ENCODE results near the gene DCST2. TPM values are rescaled to one million over a fixed set of nuclear protein-coding genes. Genes with fewer than 3 reads are reported as not detected.

The DCST2 gene
- total RNA-seq, 1 experiment from 2014 or later, result 0.61 TPM

DNA sequence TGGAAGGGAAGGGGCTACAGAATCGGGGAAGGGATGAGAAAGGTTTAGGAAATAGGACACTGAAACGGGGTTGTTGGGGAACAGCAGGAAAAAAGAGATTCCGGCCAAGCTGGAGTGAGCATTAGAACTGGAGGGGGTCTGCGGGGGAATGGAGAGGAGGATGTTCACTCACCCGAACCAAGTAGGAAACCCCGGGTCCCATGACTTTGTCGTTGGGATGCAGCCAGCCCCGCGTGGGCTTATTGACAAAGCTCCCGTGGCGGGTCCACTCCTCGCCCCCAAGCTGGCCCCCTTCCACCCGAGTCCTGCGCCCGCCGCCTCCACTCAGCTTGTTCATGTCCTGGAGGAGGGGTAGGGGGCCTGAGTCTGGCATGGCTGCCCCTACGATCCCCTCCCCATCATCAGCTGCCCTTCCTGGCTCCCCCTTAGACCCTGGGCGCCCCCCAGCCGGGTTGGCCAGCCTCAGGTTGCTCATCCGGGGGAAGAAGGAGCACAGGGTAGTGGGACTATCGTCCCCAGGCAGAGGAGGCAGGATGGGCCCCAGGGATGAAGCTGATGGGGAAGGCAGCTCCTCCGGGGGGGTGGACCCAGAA lies 63.6 kb downstream of the DCST2 start:
- POLR2A ChIA-PET, result interaction anchor here (1.1 to 1.3 kb wide), 3 partner anchors 9 to 14 kb away, joined by 3 to 11 read pairs (median 6); partner anchors contain the start of genes FLAD1, PBXIP1 and PYGO2
- CTCF ChIA-PET, result interaction anchor here (1.1 to 1.7 kb wide), 5 partner anchors 14 to 81 kb away, joined by 3 to 10 read pairs (median 5); partner anchors contain the start of genes ADAM15, PBXIP1 and PMVK

GRCh38 chr1:154969246-154969645 lies 64.3 kb downstream of the DCST2 start:
- no peak for DNase-seq
- H3K4me3 Mint-ChIP-seq (ENCODE audit: unreplicated experiment), result peak overlapping the region; percentile 38
- BruUV-seq (replicated peaks), result no TSS peak
- no peak for TF ChIP-seq CTCF (IDR thresholded peaks at IDR 0.05; ENCODE audit: insufficient read depth in 1 of 2, low read depth in 1 of 2, low read length in 1 of 2, severe bottlenecking in 1 of 2, unreplicated experiment in 1 of 2)
- H3K27ac Mint-ChIP-seq (ENCODE audit: unreplicated experiment), result peak overlapping the region; percentile 17
- ChIA-PET CTCF (no interaction called here), POLR2A (no interaction called here)
- Histone ChIP-seq H3K27me3 (replicated peaks; ENCODE audit: control insufficient read depth, insufficient read depth, low read length) (no peaks in the 10 kb centered on the region), H3K4me1 (peaks cover 27% of the 10 kb centered on the region), H3K9me3 (no peaks in the 10 kb centered on the region), H3K36me3 (ENCODE audit: control insufficient read depth, insufficient read depth, low read length) (peaks cover 5% of the 10 kb centered on the region), H3K4me3 (ENCODE audit: low read depth, low read length) (no peak overlapping the region)
- intact Hi-C loops (cut with micrococcal nuclease; ENCODE audit: unreplicated experiment), result no loop called here
- peaks cover 34% of the 10 kb centered on the region for H3K4me1 Mint-ChIP-seq (ENCODE audit: low read depth, unreplicated experiment)
- peaks cover 23% of the 10 kb centered on the region for H3K36me3 Mint-ChIP-seq (ENCODE audit: insufficient read depth, unreplicated experiment)
- no peaks in the 10 kb centered on the region for H3K9me3 Mint-ChIP-seq (ENCODE audit: unreplicated experiment)
- no peaks in the 10 kb centered on the region for H3K27me3 Mint-ChIP-seq (ENCODE audit: insufficient read depth, unreplicated experiment)

More for the DNA sequence above, 63.6 kb downstream of the DCST2 start:
- peaks cover 22% of the 10 kb centered on the region for H3K36me3 Mint-ChIP-seq (ENCODE audit: insufficient read depth, unreplicated experiment)
- peak overlapping the region; percentile 59 for H3K4me3 Mint-ChIP-seq (ENCODE audit: unreplicated experiment)
- Histone ChIP-seq H3K36me3 (ENCODE audit: control insufficient read depth, insufficient read depth, low read length) (peaks cover 5% of the 10 kb centered on the region), H3K27me3 (replicated peaks; ENCODE audit: control insufficient read depth, insufficient read depth, low read length) (no peaks in the 10 kb centered on the region), H3K4me3 (ENCODE audit: low read depth, low read length) (no peak overlapping the region), H3K9me3 (no peaks in the 10 kb centered on the region), H3K4me1 (peaks cover 27% of the 10 kb centered on the region)
- intact Hi-C loops (cut with micrococcal nuclease; ENCODE audit: unreplicated experiment), result loop anchor here (5.0 kb wide), 1 partner anchor 92 kb away; the partner anchor contains the start of gene EFNA4
- TF ChIP-seq CTCF (IDR thresholded peaks at IDR 0.05; ENCODE audit: insufficient read depth in 1 of 2, low read depth in 1 of 2, low read length in 1 of 2, severe bottlenecking in 1 of 2, unreplicated experiment in 1 of 2), result no peak
- H3K4me1 Mint-ChIP-seq (ENCODE audit: low read depth, unreplicated experiment), result peaks cover 34% of the 10 kb centered on the region
- BruUV-seq (replicated peaks), result no TSS peak
- H3K27ac Mint-ChIP-seq (ENCODE audit: unreplicated experiment), result peak overlapping the region; percentile 17
- no peaks in the 10 kb centered on the region for H3K27me3 Mint-ChIP-seq (ENCODE audit: insufficient read depth, unreplicated experiment)
- DNase-seq, result no peak
- H3K9me3 Mint-ChIP-seq (ENCODE audit: unreplicated experiment), result no peaks in the 10 kb centered on the region

DNA sequence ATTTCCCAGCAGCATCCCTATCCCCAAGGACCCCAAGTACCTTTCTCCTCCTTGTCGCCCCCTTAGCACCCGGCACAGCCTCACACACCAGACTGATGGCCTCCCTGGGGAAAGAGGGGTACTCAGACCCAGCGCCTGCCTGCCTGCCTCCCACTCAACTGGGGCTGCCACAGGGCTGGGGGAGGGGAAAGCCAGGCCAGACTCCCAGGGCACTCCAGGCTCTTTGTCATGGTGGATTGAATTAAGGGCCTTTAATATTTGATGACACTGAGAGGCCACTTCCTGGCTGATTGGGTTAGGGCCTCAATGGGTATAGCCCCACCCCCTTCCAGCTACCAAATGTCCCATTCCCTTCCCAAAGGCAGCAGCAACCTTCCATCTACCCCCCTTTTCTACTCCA lies 64.8 kb downstream of the DCST2 start:
- H3K4me1 Mint-ChIP-seq (ENCODE audit: low read depth, unreplicated experiment), result peaks cover 37% of the 10 kb centered on the region
- CTCF ChIA-PET, result no interaction called here
- no peak overlapping the region for H3K4me3 Mint-ChIP-seq (ENCODE audit: unreplicated experiment)
- Histone ChIP-seq H3K4me1 (peaks cover 27% of the 10 kb centered on the region), H3K4me3 (ENCODE audit: low read depth, low read length) (no peak overlapping the region), H3K36me3 (ENCODE audit: control insufficient read depth, insufficient read depth, low read length) (peaks cover 5% of the 10 kb centered on the region), H3K9me3 (no peaks in the 10 kb centered on the region), H3K27me3 (replicated peaks; ENCODE audit: control insufficient read depth, insufficient read depth, low read length) (no peaks in the 10 kb centered on the region)
- BruUV-seq (replicated peaks), result no TSS peak
- POLR2A ChIA-PET, result no interaction called here
- H3K27ac Mint-ChIP-seq (ENCODE audit: unreplicated experiment), result peak overlapping the region; percentile 17
- intact Hi-C loops (cut with micrococcal nuclease; ENCODE audit: unreplicated experiment), result no loop called here
- H3K36me3 Mint-ChIP-seq (ENCODE audit: insufficient read depth, unreplicated experiment), result peaks cover 26% of the 10 kb centered on the region
- H3K9me3 Mint-ChIP-seq (ENCODE audit: unreplicated experiment), result no peaks in the 10 kb centered on the region
- TF ChIP-seq CTCF (IDR thresholded peaks at IDR 0.05; ENCODE audit: insufficient read depth in 1 of 2, low read depth in 1 of 2, low read length in 1 of 2, severe bottlenecking in 1 of 2, unreplicated experiment in 1 of 2), result no peak
- no peaks in the 10 kb centered on the region for H3K27me3 Mint-ChIP-seq (ENCODE audit: insufficient read depth, unreplicated experiment)
- no peak for DNase-seq

Small RNA genes lying within 50 kb of the gene (microRNA-seq; reads per million reads assigned to microRNA genes)
- not detected for gene MIR4258

Other genes starting within 250 kb of the DCST2 start
- gene KCNN3, start 163.5 kb downstream of the DCST2 start, total RNA-seq (2022), result 0.05 TPM in 1 of 2 replicates, not detected in the other
- gene PMVK, start 97.1 kb downstream of the DCST2 start, total RNA-seq (2022), result 25.1 and 25.2 TPM in 2 replicates
- 24.0 and 24.6 TPM in 2 replicates for gene PBXIP1, start 77.7 kb downstream of the DCST2 start, total RNA-seq (2022)
- 34.1 and 34.9 TPM in 2 replicates for gene PYGO2, start 72.0 kb downstream of the DCST2 start, total RNA-seq (2022)
- gene SHC1, start 63.0 kb downstream of the DCST2 start, total RNA-seq (2022), result 58.0 and 59.6 TPM in 2 replicates
- gene CKS1B, start 59.1 kb downstream of the DCST2 start, total RNA-seq (2022), result 243 and 259 TPM in 2 replicates
- 51.3 and 61.5 TPM in 2 replicates for gene FLAD1, start 50.4 kb downstream of the DCST2 start, total RNA-seq (2022)
- gene LENEP, start 40.2 kb downstream of the DCST2 start, total RNA-seq (2022), result 0.50 and 0.53 TPM in 2 replicates
- 42.9 and 46.8 TPM in 2 replicates for gene ZBTB7B, start 31.0 kb downstream of the DCST2 start, total RNA-seq (2022)
- gene DCST1, start within 50 bp of the DCST2 start, total RNA-seq (2022), result 0.32 TPM in 1 of 2 replicates, not detected in the other
- 44.0 and 48.2 TPM in 2 replicates for gene ADAM15, start 17.5 kb upstream of the DCST2 start, total RNA-seq (2022)
- 13.8 and 16.0 TPM in 2 replicates for gene EFNA4, start 30.0 kb upstream of the DCST2 start, total RNA-seq (2022)
- 3.4 and 3.5 TPM in 2 replicates for gene EFNA3, start 45.1 kb upstream of the DCST2 start, total RNA-seq (2022)
- 42.5 and 47.9 TPM in 2 replicates for gene EFNA1, start 94.1 kb upstream of the DCST2 start, total RNA-seq (2022)
- 38.4 and 43.6 TPM in 2 replicates for gene SLC50A1, start 102.1 kb upstream of the DCST2 start, total RNA-seq (2022)
- gene DPM3, start 106.8 kb upstream of the DCST2 start, total RNA-seq (2022), result 27.8 and 30.7 TPM in 2 replicates
- 215 and 219 TPM in 2 replicates for gene KRTCAP2, start 139.5 kb upstream of the DCST2 start, total RNA-seq (2022)
- 0.11 TPM in 1 of 2 replicates, not detected in the other for gene TRIM46, start 140.1 kb upstream of the DCST2 start, total RNA-seq (2022)
- 6.2 and 7.4 TPM in 2 replicates for gene THBS3, start 174.1 kb upstream of the DCST2 start, total RNA-seq (2022)
- 64.9 and 65.3 TPM in 2 replicates for gene MTX1, start 174.9 kb upstream of the DCST2 start, total RNA-seq (2022)
- gene ENTREP3, start 221.7 kb upstream of the DCST2 start, total RNA-seq (2022), result 33.1 and 36.6 TPM in 2 replicates
- gene SCAMP3, start 228.6 kb upstream of the DCST2 start, total RNA-seq (2022), result 53.4 and 55.9 TPM in 2 replicates
- 56.8 and 57.5 TPM in 2 replicates for gene CLK2, start 239.7 kb upstream of the DCST2 start, total RNA-seq (2022)
- gene HCN3, start 243.7 kb upstream of the DCST2 start, total RNA-seq (2022), result 8.0 and 8.8 TPM in 2 replicates